Right atrium auricular region (tissue), 2 donors: ENCODE data around the gene DLG1. TPM values are rescaled to one million over a fixed set of nuclear protein-coding genes. Genes with fewer than 3 reads are reported as not detected.
A peak's percentile ranks its signal among the peaks of the same experiment; 100 is the strongest.

Experiments
- DNase-seq: peaks from one replicate; pipeline ENCODE4 v3.0.0-alpha.2; 2019; ENCODE audit warnings: low spot score
- H3K27ac ChIP-seq, 2 donors: fragments of 200-600 bp; sonication (generic); 1 replicate in 1 of 2; 2 replicates in 1 of 2; pipeline ENCODE4 v1.5.1; 2016 to 2019
- H3K27me3 ChIP-seq, 2 donors: fragments of 200-600 bp; sonication (generic); one replicate each; pipeline versions ENCODE4 v1.5.1 to v1.6.0; 2017 to 2019
- H3K36me3 ChIP-seq: fragments of 200-600 bp; sonication (generic); one replicate; pipeline ENCODE4 v1.5.1; 2016
- H3K4me1 ChIP-seq, 2 donors: fragments of 200-600 bp; sonication (generic); one replicate each; pipeline versions ENCODE4 v1.5.1 to v1.6.0; 2017 to 2019
- H3K4me3 ChIP-seq, 2 donors: fragments of 200-600 bp; sonication (generic); 1 replicate in 1 of 2; 2 replicates in 1 of 2; pipeline ENCODE4 v1.5.1; 2017 to 2019; ENCODE audit warnings: mild to moderate bottlenecking in 1 of 2, moderate library complexity in 1 of 2
- H3K9me3 ChIP-seq, 2 donors: fragments of 200-600 bp; sonication (generic); one replicate each; pipeline ENCODE4 v1.5.1; 2019
- total RNA-seq, 2 donors: library from RNA; depleted of rRNA; stranded (reverse); fragments of >200 nt; gene quantifications; one replicate each; pipeline ENCODE4 v1.1.0, GENCODE V29; 2016
- TF ChIP-seq, protein P1 (sequence below), 2 donors: fragments of 200-600 bp; sonication (generic); IDR thresholded peaks; one replicate each; pipeline ENCODE4 v1.5.1; 2019; ENCODE audit warnings: antibody characterized with exemption in 2 of 2

Gene DLG1
- total RNA-seq, 2 donors from 2014 or later: 24.4 to 49.9 TPM

GRCh38 chr3:197312431-197312830 is 14.0 kb upstream of the DLG1 start:
- Histone ChIP-seq H3K27ac (no peak overlapping the region), H3K4me3 (no peak overlapping the region), H3K36me3 (no peaks in the 10 kb centered on the region), H3K9me3 (no peaks in the 10 kb centered on the region), H3K27me3 (no peaks in the 10 kb centered on the region), H3K4me1 (peaks cover 0 to 16% of the 10 kb centered on the region in 2 donors)
- DNase-seq: no peak
- TF ChIP-seq, protein P1, sequence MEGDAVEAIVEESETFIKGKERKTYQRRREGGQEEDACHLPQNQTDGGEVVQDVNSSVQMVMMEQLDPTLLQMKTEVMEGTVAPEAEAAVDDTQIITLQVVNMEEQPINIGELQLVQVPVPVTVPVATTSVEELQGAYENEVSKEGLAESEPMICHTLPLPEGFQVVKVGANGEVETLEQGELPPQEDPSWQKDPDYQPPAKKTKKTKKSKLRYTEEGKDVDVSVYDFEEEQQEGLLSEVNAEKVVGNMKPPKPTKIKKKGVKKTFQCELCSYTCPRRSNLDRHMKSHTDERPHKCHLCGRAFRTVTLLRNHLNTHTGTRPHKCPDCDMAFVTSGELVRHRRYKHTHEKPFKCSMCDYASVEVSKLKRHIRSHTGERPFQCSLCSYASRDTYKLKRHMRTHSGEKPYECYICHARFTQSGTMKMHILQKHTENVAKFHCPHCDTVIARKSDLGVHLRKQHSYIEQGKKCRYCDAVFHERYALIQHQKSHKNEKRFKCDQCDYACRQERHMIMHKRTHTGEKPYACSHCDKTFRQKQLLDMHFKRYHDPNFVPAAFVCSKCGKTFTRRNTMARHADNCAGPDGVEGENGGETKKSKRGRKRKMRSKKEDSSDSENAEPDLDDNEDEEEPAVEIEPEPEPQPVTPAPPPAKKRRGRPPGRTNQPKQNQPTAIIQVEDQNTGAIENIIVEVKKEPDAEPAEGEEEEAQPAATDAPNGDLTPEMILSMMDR (IDR thresholded peaks at IDR 0.05): no peak

DNA sequence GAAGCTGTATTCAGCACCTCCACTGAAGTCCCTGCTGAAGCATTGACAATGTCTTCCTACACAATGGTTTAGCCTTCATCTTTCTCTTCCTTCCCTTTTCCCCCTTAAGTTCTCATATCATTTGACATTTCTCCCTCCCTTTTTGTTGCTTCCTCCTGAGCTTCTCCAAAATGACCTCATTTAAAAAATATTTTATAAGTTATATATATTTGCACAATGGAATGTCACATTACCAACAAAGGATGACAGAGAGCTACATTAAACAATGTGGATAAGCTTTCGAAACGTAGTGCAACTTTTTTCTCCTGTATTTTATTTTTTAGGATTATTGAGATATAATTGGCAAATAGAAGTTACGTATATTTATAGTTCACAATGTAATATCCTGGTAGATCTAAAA is 13.2 kb upstream of the DLG1 start:
- Histone ChIP-seq H3K27ac (no peak overlapping the region), H3K36me3 (no peaks in the 10 kb centered on the region), H3K4me3 (no peak overlapping the region), H3K4me1 (peaks cover 0 to 15% of the 10 kb centered on the region in 2 donors), H3K9me3 (no peaks in the 10 kb centered on the region), H3K27me3 (no peaks in the 10 kb centered on the region)
- TF ChIP-seq, protein P1 (IDR thresholded peaks at IDR 0.05): no peak
- DNase-seq: no peak

- H3K4me1 ChIP-seq: peaks cover 0 to 15% of the 10 kb centered on the region in 2 donors
- H3K27ac ChIP-seq: peak overlapping the region; percentile 14 to 33
- no peaks in the 10 kb centered on the region for H3K36me3 ChIP-seq
- DNase-seq: no peak
- TF ChIP-seq, protein P1 (IDR thresholded peaks at IDR 0.05): no peak
- H3K4me3 ChIP-seq: no peak overlapping the region
- no peaks in the 10 kb centered on the region for H3K27me3 ChIP-seq
- no peaks in the 10 kb centered on the region for H3K9me3 ChIP-seq
Measured at GRCh38 chr3:197309528-197310361, 11.3 kb upstream of the DLG1 start.

DNA sequence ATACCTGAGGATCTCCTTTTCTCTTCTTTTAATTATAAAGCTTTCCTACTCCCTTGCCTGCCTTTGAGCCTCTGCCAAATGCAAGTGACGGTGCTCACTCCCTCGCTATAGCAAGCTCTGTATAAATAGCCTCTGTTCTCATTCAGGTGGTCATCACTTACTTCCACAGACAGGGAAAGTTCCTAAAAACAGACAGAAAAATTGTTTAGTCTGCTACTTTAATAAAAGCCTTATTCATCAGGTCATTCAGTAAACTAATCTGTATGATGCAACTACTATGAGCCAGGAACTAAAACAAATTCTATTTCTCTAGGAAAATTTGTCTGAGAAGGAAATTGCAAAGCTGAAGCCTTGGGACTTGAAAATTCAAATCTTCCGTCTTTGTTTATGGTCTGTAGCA is 10.2 kb upstream of the DLG1 start:
- Histone ChIP-seq H3K27ac (no peak overlapping the region), H3K27me3 (no peaks in the 10 kb centered on the region), H3K36me3 (no peaks in the 10 kb centered on the region), H3K9me3 (no peaks in the 10 kb centered on the region), H3K4me3 (no peak overlapping the region), H3K4me1 (peaks cover 0 to 15% of the 10 kb centered on the region in 2 donors)
- TF ChIP-seq, protein P1 (IDR thresholded peaks at IDR 0.05): no peak
- DNase-seq: no peak

DNA sequence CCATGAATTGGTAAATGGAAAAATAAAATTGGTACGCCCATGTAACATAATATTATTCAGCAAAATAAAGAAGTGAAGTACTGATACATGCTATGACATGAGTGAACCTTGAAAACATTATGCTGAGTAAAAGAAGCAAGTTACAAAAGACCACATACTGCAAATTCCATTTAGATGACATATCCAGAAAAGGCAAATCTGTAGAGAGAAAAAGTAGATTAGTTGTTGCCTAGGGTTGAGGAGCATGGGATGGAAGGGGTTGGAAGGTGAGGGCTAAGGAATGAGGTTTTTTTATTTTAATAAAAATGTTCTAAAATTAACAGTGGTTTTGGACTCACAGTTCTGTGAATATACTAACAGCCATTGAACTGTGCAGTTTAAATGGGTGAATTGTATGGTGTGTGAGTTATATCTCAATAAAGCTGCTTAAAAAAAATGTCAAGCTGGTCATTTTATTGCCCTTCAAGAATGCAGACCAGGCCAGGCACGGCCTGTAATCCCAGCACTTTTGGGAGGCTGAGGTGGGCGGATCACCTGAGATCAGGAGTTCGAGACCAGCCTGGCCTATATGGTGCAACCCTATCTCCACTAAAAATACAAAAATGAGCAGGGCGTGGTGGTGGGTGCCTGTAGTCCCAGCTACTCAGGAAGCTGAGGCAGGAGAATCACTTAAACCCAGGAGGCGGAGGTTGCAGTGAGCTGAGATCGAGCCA is 8.1 kb upstream of the DLG1 start:
- no peak for DNase-seq
- H3K27ac ChIP-seq: no peak overlapping the region
- H3K36me3 ChIP-seq: no peaks in the 10 kb centered on the region
- H3K4me3 ChIP-seq: no peak overlapping the region
- peaks cover 0 to 15% of the 10 kb centered on the region in 2 donors for H3K4me1 ChIP-seq
- no peaks in the 10 kb centered on the region for H3K9me3 ChIP-seq
- TF ChIP-seq, protein P1 (IDR thresholded peaks at IDR 0.05): no peak
- H3K27me3 ChIP-seq: no peaks in the 10 kb centered on the region
